NCI-H2171 treated with DMSO at 0.1 percent for 48 hours (cell line): Measurements from ENCODE around the gene CCL19.
"Not testable (repeated sequence)": the region's sequence is repeated elsewhere in the genome, so short reads cannot be mapped to it uniquely, and the experiment has no call there.

Experiments used
- DNase-seq: peaks from one replicate; lab custom pipeline; 2025; lab: John Stamatoyannopoulos, UW

CCL19 gene

DNA sequence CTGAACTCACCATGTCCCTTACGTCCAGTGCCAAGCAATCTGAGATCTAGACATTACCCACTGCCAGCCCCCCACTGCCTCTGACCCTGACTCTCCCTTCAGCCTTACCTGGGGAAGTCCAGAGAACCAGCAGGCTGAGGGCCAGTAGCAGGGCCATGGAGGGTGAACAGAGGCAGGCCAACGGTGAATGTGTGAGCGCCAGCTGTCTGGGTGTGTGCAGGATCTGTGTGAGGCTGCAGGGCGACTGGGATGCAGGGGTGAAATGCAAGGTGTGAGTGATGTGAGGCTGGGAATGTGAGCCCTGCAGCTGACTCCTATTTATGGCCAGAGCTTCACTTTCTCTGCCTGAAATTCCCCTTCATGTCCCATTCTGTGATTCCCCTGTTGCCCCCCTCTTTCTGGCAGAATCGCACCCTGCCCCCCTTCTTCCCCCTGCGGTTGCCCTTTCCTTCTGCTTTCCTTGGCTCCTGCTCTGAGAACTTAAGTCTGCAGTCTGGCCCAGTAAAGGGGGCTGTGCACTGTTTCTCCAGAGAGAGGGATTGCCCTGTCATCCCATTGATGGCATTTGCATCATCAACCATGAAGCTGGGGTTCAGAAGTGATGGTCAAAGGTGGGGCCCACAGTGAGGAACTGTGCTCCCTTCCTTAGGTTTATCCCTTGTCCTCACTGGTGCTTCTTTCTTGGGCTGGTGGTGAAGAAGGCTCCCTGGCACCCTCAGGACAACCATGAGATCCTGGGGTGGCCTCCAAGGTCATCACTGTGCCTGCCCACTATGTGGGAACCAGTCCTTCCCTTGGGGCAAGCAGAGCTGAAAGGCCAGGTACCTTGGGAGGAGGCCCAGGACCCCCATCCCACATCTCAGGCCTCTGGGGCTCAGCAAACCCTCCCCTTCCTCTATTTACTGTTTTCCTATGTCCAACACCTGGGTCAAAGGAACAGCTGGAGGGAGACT is at the start of gene CCL19:
TSS of gene CCL19 (minus strand) at position 294 of the 953 bp plus-strand sequence. CDS start at position 157, 137 bp downstream.
- no peak for DNase-seq

DNA sequence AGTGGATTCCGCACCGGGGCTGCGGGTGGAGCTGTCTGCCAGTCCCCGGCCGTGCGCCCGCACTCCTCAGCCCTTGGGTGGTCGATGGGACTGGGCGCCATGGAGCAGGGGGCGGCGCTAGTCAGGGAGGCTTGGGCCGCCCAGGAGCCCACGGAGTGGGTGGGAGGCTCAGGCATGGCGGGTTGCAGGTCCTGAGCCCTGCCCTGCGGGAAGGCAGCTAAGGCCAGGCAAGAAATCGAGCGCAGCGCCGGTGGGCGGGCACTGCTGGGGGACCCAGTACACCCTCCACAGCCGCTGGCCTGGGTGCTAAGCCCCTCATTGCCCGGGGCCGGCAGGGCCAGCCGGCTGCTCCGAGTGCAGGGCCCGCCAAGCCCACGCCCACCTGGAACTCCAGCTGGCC is 49.1 kb upstream of the CCL19 start:
- not testable (repeated sequence) for DNase-seq

DNA sequence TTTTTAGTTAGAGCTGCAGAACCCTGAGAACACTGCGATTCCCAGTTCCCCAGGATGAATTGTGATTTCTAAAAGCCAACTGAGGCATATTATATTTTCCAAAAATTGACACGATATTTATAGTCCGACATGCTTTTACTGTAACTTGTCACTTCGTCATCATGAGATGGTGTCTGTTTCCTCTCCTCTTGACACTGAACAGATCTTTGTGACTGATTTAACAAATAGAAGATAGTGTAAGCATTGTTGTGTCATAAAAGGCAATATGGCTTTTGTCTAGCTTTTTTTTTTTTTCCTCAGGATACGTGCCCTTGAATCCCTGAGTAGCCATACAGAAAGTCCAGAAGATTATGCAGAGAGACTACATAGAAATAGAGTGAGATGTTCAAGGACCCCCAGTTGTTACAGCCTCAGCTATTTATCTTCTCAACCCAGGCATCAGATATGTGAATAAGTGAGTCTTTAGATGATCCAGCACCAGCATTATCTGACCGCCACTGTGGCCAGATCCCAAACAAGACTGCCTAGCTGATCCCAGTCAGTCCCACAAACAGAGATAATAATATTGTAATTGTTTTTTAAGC is 46.7 kb upstream of the CCL19 start:
- DNase-seq = no peak

DNA sequence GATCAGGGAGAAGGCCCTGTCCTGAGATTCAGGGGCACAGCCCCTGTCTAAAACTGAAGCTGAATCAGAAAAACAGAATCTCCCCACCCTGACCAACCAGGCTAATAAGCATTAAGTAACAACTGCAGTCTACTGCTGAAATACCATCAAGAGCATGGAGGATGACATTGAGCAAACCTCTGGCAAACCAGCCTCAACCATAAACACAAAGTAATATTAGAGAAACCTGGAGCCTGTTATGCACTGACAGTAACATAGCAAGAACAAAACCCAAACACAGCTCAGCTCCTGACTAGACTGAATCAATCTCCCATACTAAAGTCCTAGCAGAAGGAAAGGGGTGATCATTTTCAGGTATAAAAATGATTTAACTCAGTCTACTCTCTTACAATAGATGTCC is 43.6 kb upstream of the CCL19 start:
- DNase-seq = no peak

DNA sequence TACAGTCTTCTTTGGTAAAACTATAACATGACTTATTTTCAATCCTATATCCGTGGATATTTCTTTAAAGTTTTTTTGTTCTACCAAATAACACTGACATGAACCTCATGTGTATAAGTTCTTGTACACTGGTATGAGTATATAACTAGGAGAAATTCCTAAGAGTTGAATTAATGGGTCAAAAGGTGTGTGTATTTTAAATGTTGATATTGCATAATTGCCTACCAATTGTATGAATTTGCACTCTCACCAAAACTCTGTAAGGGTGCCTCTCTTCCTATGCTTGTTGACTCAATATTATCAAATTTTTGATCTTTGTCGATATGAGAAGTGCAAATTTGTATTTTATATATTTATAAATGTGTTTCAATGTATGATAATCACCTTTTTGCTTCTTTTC is 41.8 kb upstream of the CCL19 start:
- no peak for DNase-seq

DNA sequence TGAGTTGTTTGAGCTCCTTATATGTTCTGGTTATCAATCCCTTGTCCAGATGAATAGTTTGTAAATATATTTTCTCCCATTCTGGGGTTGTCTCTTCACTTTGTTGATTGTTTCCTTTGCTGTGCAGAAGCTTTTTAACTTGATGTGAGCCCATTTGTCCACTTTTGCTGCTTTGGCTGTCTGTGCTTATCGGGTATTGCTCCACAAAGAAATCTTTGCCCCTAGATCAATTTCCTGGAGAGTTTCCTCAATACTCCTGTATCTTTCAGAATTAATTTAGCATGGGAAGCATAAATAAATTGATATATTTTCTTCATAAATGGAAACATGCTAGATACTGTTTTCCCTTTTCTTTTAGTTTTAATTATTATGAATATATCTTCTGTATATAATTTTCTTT is 41.4 kb upstream of the CCL19 start:
- no peak for DNase-seq

DNA sequence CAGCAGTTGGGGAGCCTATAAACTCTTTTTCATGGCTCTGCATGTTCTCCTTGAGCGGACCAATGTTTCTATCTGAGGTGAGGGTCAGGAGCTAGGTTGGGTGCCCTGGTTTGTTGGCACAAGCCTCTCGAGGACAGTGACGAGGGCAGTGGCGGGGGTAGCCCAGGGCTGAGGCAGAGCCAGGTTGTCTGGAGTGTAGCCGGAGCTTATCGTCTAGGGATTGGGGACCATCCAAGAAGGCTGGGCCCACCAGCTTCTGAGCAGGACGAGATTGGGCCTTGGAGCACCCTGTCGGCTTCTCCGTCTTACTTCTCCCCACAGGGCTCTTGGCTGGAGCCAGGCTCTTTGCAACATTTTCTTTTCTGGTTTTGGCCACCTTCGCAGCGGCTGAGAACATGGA is 32.1 kb upstream of the CCL19 start:
- no peak for DNase-seq

DNA sequence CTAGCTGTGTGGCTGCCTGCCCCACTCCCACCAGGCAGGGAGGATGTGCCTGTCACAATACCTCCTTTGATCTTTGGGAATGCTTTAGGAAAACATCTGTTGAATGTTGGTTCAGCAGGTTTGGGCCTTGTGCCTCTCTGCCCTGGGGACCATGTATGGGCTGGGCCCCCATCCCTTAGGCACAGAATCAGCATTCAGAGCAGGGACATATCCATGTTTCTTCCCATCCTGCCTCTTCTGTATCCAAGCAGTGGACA is 28.6 kb upstream of the CCL19 start:
- DNase-seq = not testable (repeated sequence)

DNA sequence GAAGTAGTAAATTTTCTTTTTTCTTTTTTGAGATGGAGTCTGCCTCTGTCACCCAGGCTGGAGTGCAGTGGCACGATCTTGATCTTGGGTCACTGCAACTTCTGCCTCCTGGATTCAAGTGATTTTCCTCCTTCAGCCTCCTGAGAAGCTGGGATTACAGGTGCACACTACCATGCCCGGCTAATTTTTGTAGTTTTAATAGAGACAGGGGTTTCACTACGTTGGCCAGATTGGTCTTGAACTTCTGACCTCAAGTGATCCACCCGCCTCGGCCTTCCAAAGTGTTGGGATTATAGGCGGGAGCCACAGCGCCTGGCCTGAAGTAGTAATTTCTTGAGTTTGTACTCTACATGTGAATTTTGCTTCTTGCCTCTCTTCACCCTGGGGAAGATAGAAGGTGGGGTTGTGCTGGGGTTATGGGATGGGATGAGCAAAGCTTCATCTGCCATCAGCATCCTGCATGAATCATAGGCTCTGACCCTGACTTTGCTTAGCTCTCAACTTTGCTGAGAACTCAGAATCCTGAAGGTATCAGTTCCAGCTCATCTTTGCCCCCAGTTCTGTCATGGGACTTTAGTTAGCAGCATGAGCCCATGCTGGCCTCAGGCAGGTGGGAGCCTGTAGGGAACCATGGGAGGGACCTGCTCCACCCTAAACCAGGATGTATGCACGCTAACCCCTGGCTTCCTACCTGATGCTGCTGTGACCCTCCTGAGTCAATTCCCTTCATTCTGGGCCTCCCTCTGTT is 28.1 kb upstream of the CCL19 start:
- DNase-seq = no peak

DNA sequence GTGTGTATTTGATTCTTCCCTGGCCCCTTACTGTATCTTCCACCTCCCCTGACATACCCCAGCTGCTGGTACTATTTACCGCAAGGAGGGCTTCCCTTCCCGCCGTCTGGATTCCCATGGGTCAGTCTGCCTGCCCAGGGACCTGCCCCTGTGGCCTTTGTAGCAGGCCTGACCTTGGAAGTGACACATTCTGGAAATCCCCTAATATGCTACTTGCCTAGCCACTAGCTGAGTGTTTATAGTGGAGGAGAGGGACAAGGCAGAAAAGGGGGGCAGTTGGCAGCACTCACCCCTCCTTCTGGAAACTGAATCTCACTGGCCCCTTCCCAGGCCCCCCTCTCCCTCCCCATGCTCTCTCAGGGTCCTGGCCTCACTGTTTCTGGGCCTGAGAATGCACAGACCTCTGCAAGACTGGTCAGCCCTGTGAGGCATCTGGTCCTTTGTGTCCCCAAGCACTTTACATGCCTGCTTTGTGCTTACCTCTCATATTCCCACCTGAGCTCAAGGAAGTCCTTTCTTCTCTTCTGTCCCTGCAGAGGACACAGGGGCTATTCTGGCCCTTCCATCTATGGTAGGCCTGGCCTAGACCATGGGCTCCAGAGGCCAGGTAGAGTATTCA is 27.0 kb upstream of the CCL19 start:
- DNase-seq = no peak

DNA sequence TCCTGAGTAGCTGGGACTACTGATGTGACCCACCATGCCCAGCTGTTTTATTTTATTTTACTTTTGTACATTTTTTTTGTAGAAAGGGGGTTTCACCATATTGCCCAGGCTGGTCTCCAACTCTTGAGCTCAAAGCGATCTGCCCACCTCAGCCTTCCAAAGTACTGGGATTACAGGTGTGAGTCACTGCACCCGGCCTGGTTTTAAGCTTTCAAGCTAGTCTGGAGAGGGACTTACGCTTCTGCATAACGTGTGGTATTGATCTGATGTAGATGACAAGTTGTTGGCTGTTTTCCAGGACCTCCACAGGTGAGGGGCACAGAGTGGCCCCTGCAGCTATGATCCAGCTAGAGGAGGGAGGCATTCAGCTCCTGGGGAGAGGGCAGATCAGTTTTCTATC is 25.6 kb upstream of the CCL19 start:
- no peak for DNase-seq

DNA sequence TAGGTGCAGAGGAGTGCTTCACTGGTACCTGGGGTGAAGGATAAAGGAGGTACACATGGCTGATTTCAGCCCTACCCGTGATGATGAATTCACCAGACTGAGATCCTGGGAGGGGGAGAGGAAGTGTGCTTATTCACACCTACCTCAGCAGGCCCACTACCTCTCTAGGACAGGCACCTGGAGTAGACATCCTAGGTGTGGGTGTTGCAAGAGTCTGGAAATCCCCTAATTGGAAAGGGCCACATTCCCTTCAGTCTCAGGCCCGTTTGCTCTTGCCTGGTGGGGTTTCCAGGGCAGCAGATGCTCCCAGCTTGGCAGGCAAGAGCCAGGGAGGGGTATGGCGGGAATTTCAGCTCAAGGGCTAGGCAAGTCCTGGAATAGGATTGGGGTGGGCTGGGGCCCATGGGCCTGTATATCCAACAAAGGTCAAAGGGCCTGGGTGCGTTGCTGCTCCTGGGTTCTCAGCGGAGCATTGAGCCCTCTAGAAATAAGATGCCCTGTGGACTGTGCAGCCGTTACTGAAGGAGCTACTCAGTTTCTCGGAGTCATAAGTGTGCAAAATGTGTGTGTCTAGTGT is 24.7 kb upstream of the CCL19 start:
- no peak for DNase-seq

DNA sequence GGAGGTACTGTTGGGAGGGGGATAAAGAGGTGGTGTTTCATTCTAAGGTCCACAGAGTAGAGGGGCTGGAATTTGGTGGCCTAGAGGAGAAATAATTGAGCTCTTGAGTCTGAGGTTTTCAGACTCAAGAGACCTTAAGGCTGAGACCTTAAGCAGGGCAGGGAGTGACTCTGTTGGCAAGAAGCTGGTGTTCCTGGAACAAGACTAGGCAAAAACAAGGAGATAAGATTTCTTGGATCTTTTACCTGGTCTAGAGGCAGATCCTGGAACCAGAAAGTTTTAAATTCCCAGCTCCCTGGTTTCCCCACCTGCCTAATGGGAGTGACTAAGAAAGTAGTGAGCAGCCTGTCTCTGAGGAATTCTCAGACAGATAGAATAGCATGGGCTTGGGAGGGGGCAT is 22.9 kb upstream of the CCL19 start:
- no peak for DNase-seq

DNA sequence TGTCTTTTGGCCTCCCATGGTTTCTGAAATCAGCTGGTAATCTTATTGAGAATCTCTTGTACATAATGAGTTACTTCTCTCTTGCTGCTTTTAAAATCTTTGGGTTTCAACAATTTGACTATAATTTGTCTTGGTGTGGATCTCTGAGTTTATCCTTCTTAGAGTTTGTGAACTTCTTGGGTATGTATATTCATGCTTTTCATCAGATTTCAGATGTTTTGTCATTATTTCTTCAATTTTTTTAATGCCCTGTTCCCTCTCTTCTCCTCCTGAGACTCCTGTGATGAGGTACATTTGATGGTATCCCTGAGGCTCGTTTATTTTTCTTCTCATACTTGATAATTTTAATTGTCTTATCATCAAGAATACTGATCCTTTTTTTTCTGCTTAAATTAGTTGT is 21.1 kb upstream of the CCL19 start:
- no peak for DNase-seq

DNA sequence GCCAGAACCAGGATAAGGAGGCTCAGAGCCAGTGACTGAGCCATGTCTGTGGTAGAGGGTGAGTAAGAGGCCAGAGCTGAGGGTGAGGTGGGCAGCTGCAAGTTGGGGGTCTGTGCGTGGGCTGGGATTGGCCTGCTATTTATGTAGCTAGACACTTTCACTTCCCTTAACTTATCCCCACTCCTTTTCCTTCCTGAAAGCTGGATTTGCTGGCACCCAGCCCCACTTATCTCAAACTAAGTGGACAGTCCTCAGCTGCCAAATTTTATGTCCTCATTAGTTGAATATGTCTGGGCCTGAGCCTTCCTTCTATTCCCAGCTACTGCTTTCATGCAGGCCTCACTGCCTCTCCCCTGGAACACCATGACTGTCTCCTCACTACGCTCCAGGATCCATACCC is 18.9 kb upstream of the CCL19 start, which contains the start of gene CCL21:
TSS of gene CCL21 (minus strand) at position 114 of the 400 bp plus-strand sequence. CDS start at position 44, 70 bp downstream.
- no peak for DNase-seq

DNA sequence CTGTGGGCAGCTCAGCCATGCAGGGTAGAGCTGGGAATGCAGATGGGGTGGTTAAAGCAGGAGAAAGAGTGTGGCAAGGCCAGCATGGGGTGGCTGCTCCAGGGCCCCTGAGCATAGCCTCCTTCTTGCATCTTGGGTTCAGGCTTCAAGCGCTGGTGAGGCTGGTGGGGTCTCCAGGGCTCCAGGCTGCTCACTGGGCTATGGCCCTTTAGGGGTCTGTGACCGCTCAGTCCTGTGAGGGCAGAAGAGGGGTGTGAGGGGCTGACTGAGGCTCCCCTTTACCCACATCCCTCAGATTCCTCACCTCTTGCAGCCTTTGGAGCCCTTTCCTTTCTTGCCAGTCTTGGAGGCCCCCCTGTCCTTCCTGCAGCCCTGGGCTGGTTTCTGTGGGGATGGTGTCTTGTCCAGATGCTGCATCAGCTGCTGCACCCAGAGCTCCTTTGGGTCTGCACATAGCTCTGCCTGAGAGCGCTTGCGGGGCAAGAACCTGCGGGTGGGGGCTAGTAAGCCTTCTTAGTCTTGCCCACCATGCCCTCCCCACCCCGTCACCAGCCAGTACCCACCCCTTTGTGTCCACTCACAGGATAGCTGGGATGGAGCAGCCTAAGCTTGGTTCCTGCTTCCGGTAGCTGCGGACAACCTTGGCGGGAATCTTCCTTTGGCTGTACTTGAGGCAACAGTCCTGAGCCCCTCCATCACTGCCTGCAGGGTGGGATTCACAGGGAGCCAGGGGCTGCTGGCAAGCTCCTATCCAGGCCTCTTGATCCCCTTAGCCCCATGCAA is 18.3 kb upstream of the CCL19 start:
- DNase-seq = no peak

DNA sequence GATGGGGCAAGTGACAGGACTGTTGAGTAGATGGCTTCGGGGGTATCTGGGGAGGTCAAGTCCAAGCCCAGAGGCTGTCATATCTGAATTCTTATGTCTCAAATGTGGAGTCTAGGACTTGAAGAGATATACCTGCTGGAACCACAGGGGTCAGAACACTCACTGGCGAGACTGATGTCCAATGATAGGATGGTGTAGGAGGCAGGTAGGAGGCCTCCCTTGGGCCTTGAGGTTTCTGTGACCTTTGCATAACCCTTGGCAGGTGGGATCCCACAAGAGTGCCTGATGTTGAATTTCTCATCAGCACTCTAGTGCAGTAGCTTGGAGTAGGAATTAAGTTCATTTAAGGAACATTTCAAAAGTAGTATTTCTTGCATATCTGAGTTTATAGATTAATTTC is 16.1 kb upstream of the CCL19 start:
- DNase-seq = no peak

DNA sequence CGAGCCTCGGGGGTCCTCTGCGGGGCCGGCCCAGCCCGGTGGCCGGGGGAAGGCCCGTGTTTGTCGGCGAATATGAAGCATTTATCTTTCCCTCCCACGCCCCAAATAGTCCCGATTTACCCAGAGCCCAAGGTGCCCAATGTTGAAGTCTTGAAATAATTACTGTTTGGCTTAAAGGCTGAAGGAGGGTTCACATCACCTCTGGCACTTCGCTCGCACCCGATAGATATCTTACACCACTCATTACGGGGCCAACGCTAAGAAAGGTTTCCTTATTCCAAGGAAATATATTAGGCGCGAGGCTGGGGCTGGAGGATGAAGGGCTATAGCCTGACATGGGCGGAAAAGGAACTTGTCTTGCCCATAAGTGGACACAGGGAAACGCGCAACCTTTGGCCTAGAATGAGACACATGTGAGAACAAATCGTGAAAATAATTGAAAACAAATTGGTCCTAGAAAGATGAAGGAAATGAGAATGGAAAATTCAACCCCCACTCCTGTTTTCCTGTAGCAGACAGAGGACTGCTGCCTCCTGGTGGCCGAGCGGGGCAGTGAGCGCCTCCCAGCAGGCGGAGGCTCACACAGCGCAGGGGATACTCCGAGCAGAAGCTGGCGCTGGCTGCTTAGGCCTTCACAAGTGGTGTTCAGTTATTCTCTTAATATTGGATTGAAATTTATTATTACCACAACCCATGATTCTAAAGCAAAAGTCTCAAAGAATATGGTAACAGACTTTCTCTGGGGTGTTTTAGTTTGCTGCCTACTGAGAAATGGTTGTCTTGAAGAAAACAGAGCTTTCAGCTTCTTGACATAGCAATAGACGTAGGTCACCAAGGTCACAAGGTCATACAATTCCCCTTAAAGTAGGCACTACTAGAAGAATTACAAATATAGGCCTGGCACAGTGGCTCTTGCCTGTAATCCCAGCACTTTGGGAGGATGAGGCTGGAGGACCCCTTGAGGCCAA is 11.0 kb upstream of the CCL19 start:
- DNase-seq = peak; percentile 26

DNA sequence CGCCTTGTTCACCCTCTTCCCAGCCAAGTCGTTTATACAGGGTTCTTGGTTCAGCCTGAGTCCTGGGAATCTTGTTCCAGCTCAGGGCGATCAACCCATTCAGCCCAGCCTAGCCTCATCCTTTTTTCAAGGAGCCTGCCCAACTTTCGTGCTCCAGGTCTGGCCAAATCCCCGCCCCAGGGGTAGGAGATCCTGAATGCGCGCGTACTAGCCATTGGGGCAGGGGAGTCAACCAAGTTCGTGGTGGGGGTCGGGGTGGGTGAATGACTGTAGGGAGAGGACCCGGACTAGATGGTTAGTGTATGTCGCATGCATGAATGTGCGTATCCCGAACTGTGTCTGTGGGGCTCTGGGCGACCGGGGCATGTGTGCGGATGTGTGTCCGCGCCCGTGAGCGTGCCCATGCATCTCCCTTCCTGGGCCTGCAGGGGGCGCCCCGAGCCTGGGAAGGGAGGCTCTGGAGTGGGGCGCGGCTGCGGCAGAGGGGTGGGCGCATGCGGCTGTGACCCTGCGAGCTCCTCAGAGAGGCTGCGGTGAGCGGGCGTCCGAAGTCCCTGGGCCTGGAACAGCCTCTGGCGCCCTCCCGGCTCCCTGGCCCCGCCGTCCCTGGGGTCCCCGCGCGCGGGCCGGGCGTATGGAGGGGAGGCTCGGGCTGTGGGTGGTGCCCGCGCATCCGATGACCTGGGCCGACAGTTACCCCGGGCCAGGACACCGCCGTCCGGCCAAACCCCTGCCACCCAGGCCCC is 10.1 kb upstream of the CCL19 start:
- peak; percentile 37 for DNase-seq
